H1 (cell line): ENCODE results near the gene TLE2. TPM values are rescaled to one million over a fixed set of nuclear protein-coding genes. Genes with fewer than 3 reads are reported as not detected.

Experiments used
- CTCF ChIA-PET: fragments of 300-600 bp; sonication (Branson Sonifier 250); formaldehyde crosslinking; loops from one replicate; lab custom pipeline; 2021; ENCODE audit not compliant: partially characterized antibody; lab: Charles Lee
- POLR2A ChIA-PET: fragments of 300-600 bp; sonication (Branson Sonifier 250); formaldehyde crosslinking; loops from one replicate; lab custom pipeline; 2021; ENCODE audit warnings: inconsistent platforms; ENCODE audit not compliant: partially characterized antibody; lab: Charles Lee
- DNase-seq, 2 experiments: peaks; one replicate each; pipeline versions ENCODE4 v3.0.0 to v3.0.0-alpha.2; 2010 to 2022; ENCODE audit warnings: low spot score in 2 of 2, low read depth in 1 of 2, mixed read lengths in 1 of 2
- FAIRE-seq: peaks from 2 replicates; lab custom pipeline; 2011; peaks lifted over from hg19 to GRCh38; lab: Jason Lieb, UNC
- H2AFZ ChIP-seq: 2 replicates; pipeline ENCODE4 v1.8.1; 2012; ENCODE audit warnings: low read length, inconsistent platforms
- H2AK5ac ChIP-seq: 2 replicates; pipeline ENCODE4 v1.6.1; 2013; ENCODE audit warnings: low read depth, low read length
- H2BK120ac ChIP-seq: replicated peaks from 2 replicates; pipeline ENCODE3; 2013; ENCODE audit warnings: low read depth, low read length, inconsistent platforms
- H2BK12ac ChIP-seq: 2 replicates; pipeline ENCODE4 v1.6.1; 2013; ENCODE audit warnings: low read depth, low read length
- H2BK15ac ChIP-seq: 2 replicates; pipeline ENCODE4 v1.6.1; 2013; ENCODE audit warnings: low read length
- H2BK20ac ChIP-seq: 2 replicates; pipeline ENCODE4 v1.6.1; 2013; ENCODE audit warnings: low read length
- H2BK5ac ChIP-seq: 2 replicates; pipeline ENCODE4 v1.6.1; 2013; ENCODE audit warnings: low read depth, low read length
- H3K14ac ChIP-seq: 2 replicates; pipeline ENCODE4 v1.6.1; 2013; ENCODE audit warnings: inconsistent platforms; ENCODE audit not compliant: insufficient read length
- H3K18ac ChIP-seq: 2 replicates; pipeline ENCODE4 v1.6.1; 2013; ENCODE audit warnings: low read length; ENCODE audit errors: extremely low read depth
- H3K23ac ChIP-seq: 2 replicates; pipeline ENCODE4 v1.6.1; 2013; ENCODE audit warnings: inconsistent platforms; ENCODE audit not compliant: insufficient read length
- H3K23me2 ChIP-seq: 2 replicates; pipeline ENCODE4 v1.6.1; 2013; ENCODE audit warnings: low read depth, low read length
- H3K27ac ChIP-seq: 2 replicates; pipeline ENCODE4 v1.6.1; 2011; ENCODE audit warnings: low read depth, low read length, inconsistent platforms
- H3K27me3 ChIP-seq, 4 experiments: replicated peaks in 1 of 4; 1 replicate in 1 of 4; 2 replicates in 3 of 4; pipeline versions ENCODE4 v1.6.1 to v1.8.1; 2011 to 2013; ENCODE audit warnings: low read length in 3 of 4, mild to moderate bottlenecking in 3 of 4, inconsistent platforms in 2 of 4, mixed read lengths in 2 of 4, moderate library complexity in 1 of 4; ENCODE audit not compliant: control insufficient read depth in 3 of 4, insufficient read depth in 3 of 4; ENCODE audit errors: extremely low read depth in 1 of 4
- H3K36me3 ChIP-seq, 4 experiments: 2 replicates each; pipeline versions ENCODE4 v1.6.1 to v1.8.1; 2011 to 2013; ENCODE audit warnings: mild to moderate bottlenecking in 4 of 4, low read length in 3 of 4, moderate library complexity in 2 of 4, control low read depth in 1 of 4, inconsistent platforms in 1 of 4; ENCODE audit not compliant: insufficient read depth in 4 of 4, control insufficient read depth in 2 of 4
- H3K4ac ChIP-seq: replicated peaks from 2 replicates; pipeline ENCODE3; 2013; ENCODE audit warnings: low read length, low read depth, mixed read lengths, inconsistent platforms; ENCODE audit not compliant: insufficient read length
- H3K4me1 ChIP-seq, 4 experiments: replicated peaks in 1 of 4; 1 replicate in 1 of 4; 2 replicates in 3 of 4; pipeline versions ENCODE4 v1.6.1 to v1.8.1; 2011 to 2013; ENCODE audit warnings: low read length in 3 of 4, inconsistent platforms in 2 of 4, mixed read lengths in 1 of 4; ENCODE audit not compliant: insufficient read depth in 4 of 4, control insufficient read depth in 3 of 4
- H3K4me2 ChIP-seq, 2 experiments: 2 replicates each; pipeline versions ENCODE4 v1.6.1 to v1.8.1; 2011 to 2013; ENCODE audit warnings: low read depth in 2 of 2, low read length in 2 of 2, control low read depth in 1 of 2, inconsistent platforms in 1 of 2, mild to moderate bottlenecking in 1 of 2; ENCODE audit not compliant: insufficient read depth in 1 of 2
- H3K4me3 ChIP-seq, 4 experiments: fragments of 200-600, 300-600 bp in 1 of 4; sonication (generic), shearing (Covaris generic), sonication (Bioruptor Twin) in 1 of 4; 2 replicates each; pipeline versions ENCODE4 v1.5.1 to v1.8.1; 2011 to 2016; ENCODE audit warnings: low read length in 4 of 4, low read depth in 3 of 4, control low read depth in 2 of 4, inconsistent platforms in 2 of 4, mild to moderate bottlenecking in 2 of 4, mixed read lengths in 1 of 4, moderate library complexity in 1 of 4; ENCODE audit not compliant: insufficient read depth in 2 of 4; ENCODE audit errors: extremely low read depth in 1 of 4
- H3K56ac ChIP-seq: replicated peaks from 2 replicates; pipeline ENCODE3; 2013; ENCODE audit warnings: low read depth, mild to moderate bottlenecking, mixed read lengths, low read length, inconsistent platforms; ENCODE audit not compliant: insufficient read length
- H3K79me1 ChIP-seq: 2 replicates; pipeline ENCODE4 v1.6.1; 2013; ENCODE audit warnings: low read depth, low read length, control low read depth
- H3K79me2 ChIP-seq, 2 experiments: 2 replicates each; pipeline versions ENCODE4 v1.6.1 to v1.8.1; 2012 to 2013; ENCODE audit warnings: low read length in 2 of 2, mild to moderate bottlenecking in 2 of 2, inconsistent platforms in 1 of 2; ENCODE audit not compliant: insufficient read depth in 2 of 2, control insufficient read depth in 1 of 2
- H3K9ac ChIP-seq, 4 experiments: replicated peaks in 1 of 4; 1 replicate in 1 of 4; 2 replicates in 3 of 4; pipeline versions ENCODE4 v1.6.1 to v1.8.1; 2011 to 2013; ENCODE audit warnings: low read depth in 3 of 4, low read length in 3 of 4, control low read depth in 2 of 4, mild to moderate bottlenecking in 2 of 4, moderate library complexity in 2 of 4, inconsistent platforms in 1 of 4; ENCODE audit errors: extremely low read depth in 1 of 4
- H3K9me3 ChIP-seq, 2 experiments: 2 replicates each; pipeline versions ENCODE4 v1.6.1 to v1.8.1; 2012 to 2013; ENCODE audit warnings: mild to moderate bottlenecking in 2 of 2, moderate library complexity in 2 of 2, control low read depth in 1 of 2, inconsistent platforms in 1 of 2, low read depth in 1 of 2, low read length in 1 of 2, mixed read lengths in 1 of 2; ENCODE audit not compliant: insufficient read depth in 2 of 2
- H4K20me1 ChIP-seq, 2 experiments: replicated peaks in 1 of 2; 2 replicates each; pipeline versions ENCODE3 to v1.8.1; 2011 to 2013; ENCODE audit warnings: inconsistent platforms in 2 of 2, low read length in 2 of 2, mild to moderate bottlenecking in 1 of 2; ENCODE audit not compliant: insufficient read depth in 2 of 2, control insufficient read depth in 1 of 2
- H4K5ac ChIP-seq: 2 replicates; pipeline ENCODE4 v1.6.1; 2013; ENCODE audit warnings: low read length, low read depth, mixed read lengths, inconsistent platforms; ENCODE audit not compliant: insufficient read length
- H4K8ac ChIP-seq: 2 replicates; pipeline ENCODE4 v1.8.0; 2013; ENCODE audit warnings: mild to moderate bottlenecking, moderate library complexity, low read length, inconsistent platforms; ENCODE audit not compliant: insufficient read depth; ENCODE audit errors: extremely low read depth
- H4K91ac ChIP-seq: replicated peaks from 2 replicates; pipeline ENCODE3; 2013; ENCODE audit warnings: low read length, mixed read lengths, inconsistent platforms; ENCODE audit not compliant: insufficient read length
- BRCA1 ChIP-seq: IDR thresholded peaks from 2 replicates; pipeline ENCODE4 v1.6.1; 2012; ENCODE audit warnings: low read depth, low read length, improper control_type of control experiment
- CTBP2 ChIP-seq: IDR thresholded peaks from 2 replicates; pipeline ENCODE4 v1.7.0; 2011; ENCODE audit warnings: borderline replicate concordance, mild to moderate bottlenecking, moderate library complexity, mixed read lengths, low read length; ENCODE audit not compliant: insufficient read depth, insufficient read length
- GTF2F1 ChIP-seq: IDR thresholded peaks from 2 replicates; pipeline ENCODE4 v1.6.1; 2012; ENCODE audit warnings: low read depth, low read length, improper control_type of control experiment, borderline replicate concordance
- KDM4A ChIP-seq: IDR thresholded peaks from one replicate; pipeline ENCODE4 v1.7.1; 2012; ENCODE audit warnings: low read depth, mild to moderate bottlenecking, moderate library complexity, low read length, inconsistent platforms; ENCODE audit not compliant: severe bottlenecking
- MAFK ChIP-seq: IDR thresholded peaks from 2 replicates; pipeline ENCODE4 v1.6.1; 2012; ENCODE audit warnings: low read depth, mild to moderate bottlenecking, improper control_type of control experiment, low read length
- NRF1 ChIP-seq: IDR thresholded peaks from 2 replicates; pipeline ENCODE4 v1.6.1; 2011; ENCODE audit warnings: mild to moderate bottlenecking, low read depth, low read length, improper control_type of control experiment
- RAD21 ChIP-seq, 2 experiments: IDR thresholded peaks in 1 of 2; conservative IDR thresholded peaks in 1 of 2; 2 replicates each; pipeline ENCODE4 v1.6.1; 2011; ENCODE audit warnings: low read depth in 2 of 2, low read length in 2 of 2, improper control_type of control experiment in 1 of 2, inconsistent platforms in 1 of 2, mild to moderate bottlenecking in 1 of 2, moderate library complexity in 1 of 2
- SIRT6 ChIP-seq: IDR thresholded peaks from one replicate; pipeline ENCODE4 v1.7.1; 2012; ENCODE audit warnings: low read length, inconsistent platforms
- SRF ChIP-seq: IDR thresholded peaks from 2 replicates; pipeline ENCODE4 v1.6.1; 2011; ENCODE audit warnings: mild to moderate bottlenecking, low read depth, low read length, moderate library complexity
- SUZ12 ChIP-seq: fragments of 200-600 bp; sonication (generic); IDR thresholded peaks from 2 replicates; pipeline ENCODE4 v1.6.1; 2012; ENCODE audit warnings: mild to moderate bottlenecking, inconsistent platforms, low read length, moderate library complexity, mixed read lengths
- TEAD4 ChIP-seq: IDR thresholded peaks from 2 replicates; pipeline ENCODE4 v1.6.1; 2012; ENCODE audit warnings: low read depth, low read length, inconsistent platforms, mixed read lengths
- USF2 ChIP-seq: IDR thresholded peaks from 2 replicates; pipeline ENCODE4 v1.6.1; 2011; ENCODE audit warnings: low read length, improper control_type of control experiment
- WGBS, 2 experiments: shearing (Covaris generic) in 1 of 2; methylation state at CpG; one replicate each; pipeline versions ENCODE4 v1.1.6 to v1.1.7; 2013 to 2015; ENCODE audit warnings: low lambda C conversion rate in 2 of 2, mixed read lengths in 2 of 2, inconsistent platforms in 1 of 2, low coverage in 1 of 2, missing lambda C conversion rate in 1 of 2; ENCODE audit not compliant: insufficient replicate concordance in 2 of 2, insufficient coverage in 1 of 2, insufficient read length in 1 of 2; ENCODE audit errors: extremely low coverage in 1 of 2, missing lambda C conversion rate in 1 of 2; 5-methylcytosine and 5-hydroxymethylcytosine counted together
- polyA plus RNA-seq, 7 experiments: library from polyadenylated mRNA; depleted of rRNA in 3 of 7; stranded (reverse) in 5 of 7; unstranded in 2 of 7; fragments of >200 nt in 5 of 7; fragments of 200-250 nt in 2 of 7; gene quantifications; 1 replicate in 5 of 7; 2 replicates in 1 of 7; 4 replicates in 1 of 7; pipeline versions ENCODE4 v1.2.1 to v1.2.3, GENCODE V29; 2011 to 2013; ENCODE audit warnings: missing spikeins in 2 of 7, mixed read lengths in 2 of 7
- total RNA-seq: library from RNA; stranded (reverse); fragmentation: NEBNext Ultra II Directional; extraction: Animal tissue kit (Norgen Biotek cat#: 25700); gene quantifications from 2 replicates; pipeline ENCODE4 v1.2.1, GENCODE V29; 2021
- TF ChIP-seq, protein P1 (sequence below): IDR thresholded peaks from 2 replicates; pipeline ENCODE4 v1.6.1; 2012; ENCODE audit warnings: inconsistent platforms

TLE2 gene
- total and polyA plus RNA-seq, 2 of the 8 experiments (the other 6 are each of a cell fraction or from before 2014, with no cell fraction given), result 8.0 to 11.5 TPM

DNA sequence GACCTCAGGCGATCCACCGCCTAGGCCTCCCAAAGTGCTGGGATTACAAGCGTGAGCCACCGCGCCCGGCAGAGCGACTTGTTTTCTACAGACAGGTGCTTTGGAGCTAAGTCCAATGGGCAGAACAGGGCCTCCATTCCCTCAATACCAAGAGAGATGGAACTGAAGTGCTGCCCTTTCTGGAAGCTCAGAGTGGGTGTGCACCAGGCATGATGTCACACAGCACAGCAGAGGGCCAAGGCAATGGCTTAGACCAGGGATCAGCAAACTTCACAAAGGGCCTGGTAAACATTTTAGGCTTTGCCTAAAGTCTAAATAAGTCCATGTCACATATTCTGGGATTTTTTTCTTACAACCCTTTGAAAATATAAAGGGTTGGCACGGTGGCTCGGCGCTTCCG, 30.4 kb downstream of the TLE2 start:
- Histone ChIP-seq H3K79me1 (no peaks in the 10 kb centered on the region), H2BK20ac (no peak overlapping the region), H2BK120ac (no peak overlapping the region), H4K8ac (no peak overlapping the region), H3K4me3 (no peak overlapping the region), H3K9me3 (no peaks in the 10 kb centered on the region), H3K56ac (no peak overlapping the region), H3K4me2 (no peak overlapping the region), H3K27ac (no peak overlapping the region), H3K18ac (no peak overlapping the region), H4K91ac (no peak overlapping the region), H3K9ac (no peak overlapping the region), H4K20me1 (peaks cover 0 to 2% of the 10 kb centered on the region in 2 experiments), H3K36me3 (no peaks in the 10 kb centered on the region; a peak in 1 of 8 replicates), H2BK12ac (no peak overlapping the region), H3K4me1 (no peaks in the 10 kb centered on the region), H3K27me3 (no peaks in the 10 kb centered on the region), H2AK5ac (no peak overlapping the region), H2BK5ac (no peak overlapping the region), H3K79me2 (no peaks in the 10 kb centered on the region), H3K23me2 (no peaks in the 10 kb centered on the region), H3K4ac (no peak overlapping the region), H3K23ac (no peak overlapping the region), H4K5ac (no peak overlapping the region), H2BK15ac (no peak overlapping the region), H3K14ac (no peak overlapping the region), H2AFZ (no peak overlapping the region)
- DNase-seq, result no peak
- FAIRE-seq, result no peak
- TF ChIP-seq NRF1, result no peak
- no peak for TF ChIP-seq SRF
- TF ChIP-seq, protein P1, sequence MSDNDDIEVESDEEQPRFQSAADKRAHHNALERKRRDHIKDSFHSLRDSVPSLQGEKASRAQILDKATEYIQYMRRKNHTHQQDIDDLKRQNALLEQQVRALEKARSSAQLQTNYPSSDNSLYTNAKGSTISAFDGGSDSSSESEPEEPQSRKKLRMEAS, result no peak
- no peak for TF ChIP-seq RAD21 (IDR thresholded peaks at IDR 0.05 in 1 of 2, conservative IDR thresholded peaks at IDR 0.05 in 1 of 2; ENCODE audit: low read depth in 2 of 2, low read length in 2 of 2)
- TF ChIP-seq GTF2F1, result no peak
- TF ChIP-seq SUZ12, result no peak
- TF ChIP-seq KDM4A, result no peak
- no peak for TF ChIP-seq CTBP2
- TF ChIP-seq TEAD4, result no peak
- TF ChIP-seq MAFK, result no peak
- TF ChIP-seq SIRT6, result no peak
- no peak for TF ChIP-seq USF2
- TF ChIP-seq BRCA1, result no peak
- CTCF ChIA-PET, result interaction anchor here (0.9 kb wide), 1 partner anchor 53 kb away, joined by 4 read pairs; no protein-coding TSS in a partner anchor
- POLR2A ChIA-PET, result no interaction called here
- WGBS, 2 experiments, result 95% methylated on average over 11 of the region's 11 CpGs; no CpG with 5 or more reads in 1 of the 2 experiments
